Prostate gland (tissue), 2 donors: Measurements from ENCODE around the gene OAS2.

Experiments used
- CTCF ChIP-seq, 4 experiments: fragments of 200-600 bp in 2 of 4; fragments of 450-650 bp in 2 of 4; sonication (generic) in 2 of 4; IDR thresholded peaks; 1 replicate in 3 of 4; 2 replicates in 1 of 4; pipeline ENCODE4 v1.5.1; 2016 to 2019; ENCODE audit warnings: antibody characterized with exemption in 4 of 4, mild to moderate bottlenecking in 2 of 4, moderate library complexity in 2 of 4
- POLR2A ChIP-seq: fragments of 450-650 bp; IDR thresholded peaks from one replicate; pipeline ENCODE4 v1.6.1; 2016; ENCODE audit warnings: antibody characterized with exemption, mild to moderate bottlenecking

- no peak for TF ChIP-seq CTCF (IDR thresholded peaks at IDR 0.05)
- no peak for TF ChIP-seq POLR2A
Observed at GRCh38 chr12:112973818-112974231, 4.5 kb upstream of the OAS2 start.
